ENCODE data around the gene MINAR1. TPM values are rescaled to one million over a fixed set of nuclear protein-coding genes. Genes with fewer than 3 reads are reported as not detected.

Gene MINAR1
- 4.4 TPM for total RNA-seq

DNA sequence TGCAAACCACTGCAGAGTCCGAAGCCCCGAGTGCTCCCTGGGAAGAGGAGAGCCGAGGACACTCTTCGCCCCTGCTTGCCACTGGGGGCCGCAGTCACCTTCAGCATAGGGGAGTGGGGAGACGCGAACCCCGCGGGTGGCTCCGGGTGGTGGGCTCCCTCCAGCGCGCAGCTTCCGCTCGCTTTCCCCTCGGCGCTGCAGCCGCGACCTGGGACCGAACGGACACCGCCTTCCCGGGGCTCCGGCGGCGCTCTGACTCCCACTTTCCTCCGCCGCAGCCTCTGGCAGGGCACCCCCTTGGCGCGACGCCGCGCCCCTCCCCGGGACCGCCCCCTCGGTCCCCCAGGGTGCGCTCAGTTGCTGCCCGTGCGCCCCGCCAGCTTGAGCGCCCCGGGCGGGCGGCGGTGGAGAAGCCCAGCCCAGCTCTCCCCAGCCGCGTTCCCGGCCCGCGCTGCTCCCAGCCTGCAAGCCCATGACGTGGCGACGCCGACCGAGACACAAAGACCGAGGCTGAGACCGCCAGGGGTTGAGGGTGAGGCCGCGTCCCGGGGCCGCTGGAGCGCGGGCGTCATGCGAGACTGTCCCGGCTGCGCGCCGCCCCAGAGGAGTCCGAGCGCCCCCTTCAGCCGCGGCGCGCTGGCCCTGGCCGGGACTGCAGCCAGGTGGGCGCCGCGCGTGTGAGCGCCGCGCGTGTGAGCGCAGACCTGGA lies at the start of gene MINAR1:
TSS of gene MINAR1 (plus strand) at position 701 of the 709 bp plus-strand sequence. CDS start 23,812 bp downstream, outside the sequence.

Other genes with a start within 250 kb of the MINAR1 start
- not detected for gene ANKRD34C, start 149.6 kb upstream of the MINAR1 start, total RNA-seq
- 21.9 TPM for gene TMED3, start 121.2 kb upstream of the MINAR1 start, total RNA-seq